ENCODE results near the gene ZMIZ1. TPM values are rescaled to one million over a fixed set of nuclear protein-coding genes. Genes with fewer than 3 reads are reported as not detected.

ZMIZ1 gene
- total RNA-seq, 1 donor from 2014 or later: 80.4 TPM

DNA sequence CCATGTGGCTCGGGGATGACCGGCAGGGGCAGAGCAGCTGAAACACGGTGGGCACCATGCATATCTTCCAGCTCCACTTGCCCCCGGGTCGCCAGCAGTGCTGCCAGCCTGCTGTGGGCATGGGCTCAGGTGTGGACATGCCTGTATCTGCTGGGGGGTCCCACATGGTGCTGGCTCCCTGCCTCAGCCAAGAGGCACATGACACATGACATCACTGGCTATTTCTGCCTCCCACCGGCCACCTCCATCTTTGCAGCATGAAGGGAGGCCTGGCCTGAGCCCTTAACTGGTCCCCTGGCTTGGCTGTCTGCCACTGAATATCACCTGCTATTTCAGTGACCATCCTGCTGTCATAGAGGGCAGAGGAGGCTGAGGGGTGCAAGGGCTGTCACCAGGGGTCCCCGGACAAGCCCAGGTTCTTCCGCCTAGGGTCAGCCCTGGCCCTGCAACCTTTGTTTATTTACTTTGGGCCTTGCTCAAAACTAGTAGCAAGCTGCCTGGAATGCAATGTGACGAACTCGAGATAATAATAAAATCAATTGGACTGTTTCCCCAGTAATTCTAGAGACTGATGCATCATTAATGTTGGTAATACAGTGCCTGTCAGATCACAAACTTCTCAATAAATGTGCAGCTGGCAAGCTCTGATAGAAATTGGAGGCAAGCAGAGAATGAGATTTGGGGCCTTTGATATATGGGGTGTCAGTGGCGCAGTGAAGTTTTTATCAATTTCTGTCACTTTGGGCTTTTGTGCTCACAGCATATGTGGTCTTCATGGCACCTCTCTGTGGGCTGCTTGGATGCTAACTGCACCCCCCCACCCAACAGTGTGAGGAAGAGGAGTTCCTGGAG lies 28.5 kb downstream of the ZMIZ1 start:
- Mint-ChIP-seq H3K27me3 (ENCODE audit: low read depth) (no peaks in the 10 kb centered on the region), H3K36me3 (ENCODE audit: low read depth) (no peaks in the 10 kb centered on the region), H3K4me3 (ENCODE audit: low read depth) (no peak overlapping the region), H3K4me1 (ENCODE audit: low read depth) (peaks cover 23% of the 10 kb centered on the region), H3K9me3 (no peaks in the 10 kb centered on the region), H3K27ac (no peak overlapping the region)
- intact Hi-C loops (cut with micrococcal nuclease): no loop called here
- no peak for DNase-seq (ENCODE audit: low spot score)

DNA sequence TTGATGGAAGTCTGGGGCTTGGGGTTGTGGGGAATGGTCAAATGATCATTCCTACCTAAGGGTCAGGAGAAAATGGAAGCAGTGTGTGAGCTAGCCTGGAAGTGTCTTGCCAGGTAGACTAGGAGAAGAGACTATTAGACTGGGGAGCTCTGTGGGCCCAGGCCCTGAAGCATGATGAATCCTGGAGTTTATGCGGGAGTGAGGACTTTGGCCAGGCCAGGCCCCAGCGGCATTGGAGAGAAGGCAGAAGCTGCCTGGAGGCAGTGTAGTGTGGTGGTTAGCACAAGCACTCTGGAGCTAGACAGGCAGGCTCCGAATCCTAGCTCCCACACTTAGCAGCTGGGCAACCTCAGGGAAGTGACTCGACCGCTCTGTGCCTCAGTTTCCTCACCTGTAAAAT lies 29.3 kb downstream of the ZMIZ1 start:
- H3K4me1 Mint-ChIP-seq (ENCODE audit: low read depth): peaks cover 21% of the 10 kb centered on the region
- no peak for DNase-seq (ENCODE audit: low spot score)

GRCh38 chr10:79098596-79099015 lies 29.8 kb downstream of the ZMIZ1 start:
- Mint-ChIP-seq H3K27me3 (ENCODE audit: low read depth) (no peaks in the 10 kb centered on the region), H3K9me3 (no peaks in the 10 kb centered on the region), H3K4me3 (ENCODE audit: low read depth) (no peak overlapping the region), H3K27ac (no peak overlapping the region), H3K36me3 (ENCODE audit: low read depth) (no peaks in the 10 kb centered on the region), H3K4me1 (ENCODE audit: low read depth) (peaks cover 18% of the 10 kb centered on the region)
- intact Hi-C loops (cut with micrococcal nuclease): no loop called here
- no peak for DNase-seq (ENCODE audit: low spot score)

More for the DNA sequence above, 29.3 kb downstream of the ZMIZ1 start:
- intact Hi-C loops (cut with micrococcal nuclease): no loop called here
- Mint-ChIP-seq H3K4me3 (ENCODE audit: low read depth) (no peak overlapping the region), H3K36me3 (ENCODE audit: low read depth) (no peaks in the 10 kb centered on the region), H3K27me3 (ENCODE audit: low read depth) (no peaks in the 10 kb centered on the region), H3K27ac (no peak overlapping the region), H3K9me3 (no peaks in the 10 kb centered on the region)

DNA sequence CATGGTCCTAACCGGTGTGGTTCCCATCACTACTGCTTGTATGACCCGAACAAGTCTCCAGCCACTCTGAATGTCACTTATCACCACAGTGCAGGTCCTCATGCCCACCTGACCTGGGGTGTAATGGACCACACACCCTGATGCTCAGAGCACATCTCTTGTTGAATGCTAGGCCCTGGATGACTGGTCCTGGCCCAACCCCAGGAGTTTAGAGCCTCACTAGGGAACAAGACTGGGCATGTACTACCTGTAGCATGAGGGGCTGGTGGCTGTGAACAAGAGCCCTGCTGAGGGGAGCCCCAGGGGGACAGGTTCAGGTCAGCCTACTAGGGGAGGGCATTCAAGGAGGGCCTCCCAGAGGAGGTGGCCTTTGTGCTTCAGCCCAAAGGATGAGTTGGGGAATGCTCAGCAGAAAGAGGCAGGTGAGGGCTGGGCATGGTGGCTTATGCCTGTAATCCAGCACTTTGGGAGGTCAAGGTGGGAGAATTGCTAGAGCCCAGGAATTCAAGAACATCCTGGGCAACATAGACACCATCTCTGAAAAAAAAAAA lies 31.2 kb downstream of the ZMIZ1 start:
- Mint-ChIP-seq H3K27ac (no peak overlapping the region), H3K4me1 (ENCODE audit: low read depth) (peaks cover 10% of the 10 kb centered on the region), H3K4me3 (ENCODE audit: low read depth) (no peak overlapping the region), H3K9me3 (no peaks in the 10 kb centered on the region), H3K36me3 (ENCODE audit: low read depth) (no peaks in the 10 kb centered on the region), H3K27me3 (ENCODE audit: low read depth) (no peaks in the 10 kb centered on the region)
- intact Hi-C loops (cut with micrococcal nuclease): no loop called here
- no peak for DNase-seq (ENCODE audit: low spot score)

DNA sequence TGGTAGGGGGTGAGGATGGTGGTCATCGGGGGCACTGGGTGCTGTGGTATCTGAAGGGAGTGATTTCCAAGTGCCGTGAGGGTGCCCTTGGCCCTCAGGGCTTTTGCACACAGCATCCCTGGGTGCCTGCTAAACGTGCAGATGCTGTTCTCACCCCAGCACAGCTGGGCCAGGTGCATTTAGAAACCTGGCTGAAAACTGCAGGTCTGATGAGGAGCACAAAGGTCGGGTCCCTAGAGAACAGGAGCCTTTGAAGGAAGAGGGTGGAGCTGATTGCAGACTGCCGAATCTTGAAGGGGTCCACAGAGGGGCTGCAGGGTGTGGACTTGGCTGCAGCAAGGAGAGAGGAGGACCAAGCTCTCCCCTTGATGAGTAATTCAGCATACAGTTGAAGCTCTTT lies 32.0 kb downstream of the ZMIZ1 start:
- intact Hi-C loops (cut with micrococcal nuclease): no loop called here
- Mint-ChIP-seq H3K27ac (no peak overlapping the region), H3K36me3 (ENCODE audit: low read depth) (no peaks in the 10 kb centered on the region), H3K4me3 (ENCODE audit: low read depth) (no peak overlapping the region), H3K9me3 (no peaks in the 10 kb centered on the region), H3K4me1 (ENCODE audit: low read depth) (peaks cover 10% of the 10 kb centered on the region), H3K27me3 (ENCODE audit: low read depth) (no peaks in the 10 kb centered on the region)
- no peak for DNase-seq (ENCODE audit: low spot score)

DNA sequence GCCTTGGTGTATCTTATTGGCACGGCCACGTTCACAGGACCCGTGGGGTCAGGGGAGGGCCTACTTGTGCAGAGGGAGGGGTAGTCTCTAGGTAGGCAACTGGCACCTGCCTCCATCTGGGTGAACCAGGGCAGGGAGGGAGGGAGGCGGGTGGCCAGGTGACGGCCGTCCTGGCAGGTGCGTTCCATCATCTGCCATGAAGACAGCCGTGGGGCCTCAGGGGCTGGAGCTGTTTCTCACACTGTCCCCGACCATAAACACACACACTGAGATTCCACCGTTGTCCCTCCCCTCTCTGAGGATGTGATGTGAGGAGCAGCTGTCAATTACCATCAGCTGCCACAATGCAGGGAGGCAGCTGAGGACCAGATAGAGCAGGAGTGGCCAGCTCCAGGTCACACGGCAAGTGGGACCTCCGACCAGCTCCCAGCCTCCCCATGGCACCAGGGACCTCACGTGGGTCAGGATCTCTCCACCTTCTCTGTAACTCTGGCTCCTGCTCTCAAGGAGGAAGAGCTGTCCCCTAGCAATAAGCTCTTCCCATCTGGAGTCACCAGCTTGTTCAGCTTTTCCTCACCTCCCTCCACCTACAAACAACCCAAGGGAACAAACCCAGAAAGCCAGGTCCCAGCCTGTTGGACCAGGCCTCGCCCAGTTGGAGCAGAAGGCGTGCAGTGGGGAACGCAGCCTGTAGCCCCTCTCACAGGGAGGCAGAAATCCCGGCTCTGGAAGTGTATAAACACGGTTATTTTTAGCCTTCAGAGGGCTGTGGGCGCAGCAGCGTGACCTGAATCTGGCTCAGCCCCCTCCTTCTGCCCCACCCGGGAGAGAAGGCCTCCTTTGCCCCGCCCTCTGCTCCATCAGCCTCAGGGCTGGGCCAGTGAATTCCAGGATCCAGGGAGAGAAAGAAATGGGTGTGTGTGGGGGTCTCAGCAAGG lies 33.1 kb downstream of the ZMIZ1 start:
- no peak for DNase-seq (ENCODE audit: low spot score)
- peaks cover 10% of the 10 kb centered on the region for H3K4me1 Mint-ChIP-seq (ENCODE audit: low read depth)
- no peaks in the 10 kb centered on the region for H3K9me3 Mint-ChIP-seq
- intact Hi-C loops (cut with micrococcal nuclease): no loop called here
- no peak overlapping the region for H3K4me3 Mint-ChIP-seq (ENCODE audit: low read depth)
- H3K27me3 Mint-ChIP-seq (ENCODE audit: low read depth): no peaks in the 10 kb centered on the region
- H3K27ac Mint-ChIP-seq: no peak overlapping the region
- H3K36me3 Mint-ChIP-seq (ENCODE audit: low read depth): no peaks in the 10 kb centered on the region

DNA sequence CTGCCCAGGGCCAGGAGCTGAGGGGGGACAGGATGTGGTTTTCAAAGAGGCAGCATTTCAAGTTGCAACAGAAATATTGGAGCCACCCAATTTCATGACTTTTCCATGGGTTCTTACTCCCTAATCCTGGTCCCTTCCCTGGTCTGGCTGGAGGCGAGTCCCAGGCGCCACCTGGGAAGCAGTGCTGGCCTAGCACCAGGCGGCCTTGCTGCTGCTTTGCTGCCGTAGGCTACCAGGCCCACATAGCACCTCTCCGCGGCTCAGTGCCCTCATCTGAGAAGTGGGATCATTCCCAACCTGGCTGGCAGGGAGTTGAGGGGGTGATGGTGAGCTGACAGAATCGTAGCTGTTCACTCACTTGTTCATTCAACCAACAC lies 33.7 kb downstream of the ZMIZ1 start:
- Mint-ChIP-seq H3K4me3 (ENCODE audit: low read depth) (no peak overlapping the region), H3K9me3 (no peaks in the 10 kb centered on the region), H3K4me1 (ENCODE audit: low read depth) (peaks cover 10% of the 10 kb centered on the region), H3K36me3 (ENCODE audit: low read depth) (no peaks in the 10 kb centered on the region), H3K27ac (no peak overlapping the region), H3K27me3 (ENCODE audit: low read depth) (no peaks in the 10 kb centered on the region)
- intact Hi-C loops (cut with micrococcal nuclease): no loop called here
- DNase-seq (ENCODE audit: low spot score): no peak

DNA sequence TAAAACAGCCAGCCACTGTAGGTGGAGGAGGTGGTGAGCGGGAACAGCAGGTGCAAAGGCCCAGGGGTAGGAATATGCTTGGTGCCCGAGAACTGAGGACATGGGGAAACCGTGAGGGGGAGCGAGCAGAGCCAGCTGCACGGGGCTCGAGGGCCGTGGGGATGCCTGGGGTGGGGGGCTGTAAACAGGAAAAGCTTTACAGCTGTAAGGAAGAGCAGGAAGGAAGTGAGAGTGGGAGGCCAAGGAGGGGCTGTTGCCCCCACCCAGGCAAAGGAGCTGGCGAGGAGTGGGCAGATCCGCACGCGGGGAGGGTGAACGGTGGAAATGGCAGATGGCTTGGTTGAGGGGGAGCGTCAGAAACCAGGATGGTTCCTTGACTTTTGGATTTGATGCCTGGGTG lies 34.4 kb downstream of the ZMIZ1 start:
- no peak overlapping the region for H3K27ac Mint-ChIP-seq
- H3K27me3 Mint-ChIP-seq (ENCODE audit: low read depth): no peaks in the 10 kb centered on the region
- no peak overlapping the region for H3K4me3 Mint-ChIP-seq (ENCODE audit: low read depth)
- no peak for DNase-seq (ENCODE audit: low spot score)
- no peaks in the 10 kb centered on the region for H3K9me3 Mint-ChIP-seq
- intact Hi-C loops (cut with micrococcal nuclease): no loop called here
- H3K4me1 Mint-ChIP-seq (ENCODE audit: low read depth): peaks cover 10% of the 10 kb centered on the region
- no peaks in the 10 kb centered on the region for H3K36me3 Mint-ChIP-seq (ENCODE audit: low read depth)

GRCh38 chr10:79103585-79103984 lies 34.8 kb downstream of the ZMIZ1 start:
- Mint-ChIP-seq H3K4me1 (ENCODE audit: low read depth) (peaks cover 10% of the 10 kb centered on the region), H3K36me3 (ENCODE audit: low read depth) (no peaks in the 10 kb centered on the region)
- intact Hi-C loops (cut with micrococcal nuclease): no loop called here

DNA sequence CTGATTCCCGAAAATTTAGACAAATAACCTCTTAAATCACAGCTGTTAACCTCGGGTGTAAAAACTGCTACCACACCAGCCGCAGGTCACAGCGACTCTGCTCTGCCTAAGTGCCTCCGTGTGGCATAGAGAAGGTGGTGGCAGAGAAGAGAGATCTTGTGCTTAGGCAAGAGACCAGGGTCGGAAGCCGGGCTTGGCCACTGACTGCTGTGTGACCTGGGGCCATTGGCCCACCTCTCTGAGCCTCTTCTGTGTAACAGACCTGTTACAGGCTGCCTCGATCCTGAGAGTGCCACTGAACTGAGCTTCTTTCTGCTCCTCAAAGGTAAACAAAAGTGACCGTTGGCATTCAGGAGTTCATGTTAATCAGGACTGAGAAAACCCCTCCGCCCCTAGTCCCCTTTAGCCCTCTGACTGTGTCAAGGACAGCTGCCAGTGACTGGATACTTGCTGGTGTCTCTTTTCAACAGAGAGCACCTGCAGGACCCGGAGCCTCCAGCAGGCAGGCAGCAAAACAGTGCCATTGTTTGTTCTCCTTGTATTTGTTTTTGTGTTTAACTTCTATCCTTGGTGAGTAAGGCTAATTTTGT lies 36.5 kb downstream of the ZMIZ1 start:
- peaks cover 10% of the 10 kb centered on the region for H3K4me1 Mint-ChIP-seq (ENCODE audit: low read depth)
- no peaks in the 10 kb centered on the region for H3K36me3 Mint-ChIP-seq (ENCODE audit: low read depth)
- no peak for DNase-seq (ENCODE audit: low spot score)
- H3K4me3 Mint-ChIP-seq (ENCODE audit: low read depth): no peak overlapping the region
- H3K9me3 Mint-ChIP-seq: no peaks in the 10 kb centered on the region
- intact Hi-C loops (cut with micrococcal nuclease): no loop called here
- H3K27me3 Mint-ChIP-seq (ENCODE audit: low read depth): no peaks in the 10 kb centered on the region
- no peak overlapping the region for H3K27ac Mint-ChIP-seq

More at GRCh38 chr10:79103585-79103984, 34.8 kb downstream of the ZMIZ1 start:
- no peaks in the 10 kb centered on the region for H3K9me3 Mint-ChIP-seq
- H3K27ac Mint-ChIP-seq: no peak overlapping the region
- no peaks in the 10 kb centered on the region for H3K27me3 Mint-ChIP-seq (ENCODE audit: low read depth)
- DNase-seq (ENCODE audit: low spot score): no peak
- H3K4me3 Mint-ChIP-seq (ENCODE audit: low read depth): no peak overlapping the region

- Mint-ChIP-seq H3K36me3 (ENCODE audit: low read depth) (no peaks in the 10 kb centered on the region), H3K4me1 (ENCODE audit: low read depth) (peaks cover 10% of the 10 kb centered on the region), H3K27ac (no peak overlapping the region), H3K27me3 (ENCODE audit: low read depth) (no peaks in the 10 kb centered on the region), H3K4me3 (ENCODE audit: low read depth) (no peak overlapping the region), H3K9me3 (no peaks in the 10 kb centered on the region)
- no peak for DNase-seq (ENCODE audit: low spot score)
- intact Hi-C loops (cut with micrococcal nuclease): no loop called here
These were observed 37.1 kb downstream of the ZMIZ1 start for GRCh38 chr10:79105818-79106217.

GRCh38 chr10:79106256-79107050 lies 37.7 kb downstream of the ZMIZ1 start:
- H3K27ac Mint-ChIP-seq: no peak overlapping the region
- DNase-seq (ENCODE audit: low spot score): no peak
- no peaks in the 10 kb centered on the region for H3K36me3 Mint-ChIP-seq (ENCODE audit: low read depth)
- intact Hi-C loops (cut with micrococcal nuclease): no loop called here
- H3K27me3 Mint-ChIP-seq (ENCODE audit: low read depth): no peaks in the 10 kb centered on the region
- no peak overlapping the region for H3K4me3 Mint-ChIP-seq (ENCODE audit: low read depth)
- no peaks in the 10 kb centered on the region for H3K9me3 Mint-ChIP-seq
- H3K4me1 Mint-ChIP-seq (ENCODE audit: low read depth): peaks cover 10% of the 10 kb centered on the region
